HepG2 (cell line): Measurements from ENCODE around the gene MOK. TPM values are rescaled to one million over a fixed set of nuclear protein-coding genes. Genes with fewer than 3 reads are reported as not detected.

Experiments
- CCDC6 ChIP-seq: sonication (generic); formaldehyde crosslinking; IDR thresholded peaks from 2 replicates; pipeline ENCODE4 v1.8.1; 2022; ENCODE audit warnings: mild to moderate bottlenecking, missing genetic modification reagents, moderate library complexity
- CEBPB ChIP-seq: IDR thresholded peaks from 2 replicates; pipeline ENCODE4 v1.6.1; 2011; ENCODE audit warnings: low read depth, low read length, improper control_type of control experiment, borderline replicate concordance
- FOSL1 ChIP-seq: sonication (generic); formaldehyde crosslinking; IDR thresholded peaks from 2 replicates; pipeline ENCODE4 v1.9.0; 2021; ENCODE audit warnings: missing genetic modification reagents, borderline replicate concordance
- FOXA1 ChIP-seq, 2 experiments: fragments of 450-650 bp in 1 of 2; sonication (generic) in 1 of 2; formaldehyde crosslinking in 1 of 2; IDR thresholded peaks; 2 replicates each; pipeline versions ENCODE4 v1.4.0 to v1.6.1; 2016 to 2020; ENCODE audit warnings: missing genetic modification reagents in 1 of 2
- FUBP1 ChIP-seq: sonication (generic); formaldehyde crosslinking; IDR thresholded peaks from 2 replicates; pipeline ENCODE4 v1.5.1; 2020; ENCODE audit warnings: missing genetic modification reagents, mild to moderate bottlenecking, borderline replicate concordance
- HDAC1 ChIP-seq: sonication (generic); formaldehyde crosslinking; IDR thresholded peaks from 2 replicates; pipeline ENCODE4 v1.5.1; 2020; ENCODE audit warnings: mild to moderate bottlenecking, missing genetic modification reagents
- KLF6 ChIP-seq: IDR thresholded peaks from 2 replicates; pipeline ENCODE4 v1.8.0; 2016; ENCODE audit warnings: missing biosample characterization, missing genetic modification reagents
- MAFF ChIP-seq: IDR thresholded peaks from 2 replicates; pipeline ENCODE4 v1.6.1; 2011; ENCODE audit warnings: low read depth, low read length, improper control_type of control experiment
- MXD4 ChIP-seq: IDR thresholded peaks from 2 replicates; pipeline ENCODE4 v1.6.1; 2016; ENCODE audit warnings: mild to moderate bottlenecking, missing biosample characterization, missing genetic modification reagents
- NFKB2 ChIP-seq: sonication (generic); formaldehyde crosslinking; IDR thresholded peaks from 2 replicates; pipeline ENCODE4 v1.4.0; 2020; ENCODE audit warnings: missing genetic modification reagents, borderline replicate concordance
- NR2F6 ChIP-seq, 2 experiments: IDR thresholded peaks; 2 replicates each; pipeline ENCODE4 v1.6.1; 2016; ENCODE audit warnings: antibody characterized with exemption in 1 of 2, mild to moderate bottlenecking in 1 of 2
- NRL ChIP-seq: sonication (generic); formaldehyde crosslinking; IDR thresholded peaks from 2 replicates; pipeline ENCODE4 v1.5.0; 2020; ENCODE audit warnings: missing genetic modification reagents, mild to moderate bottlenecking, moderate library complexity, borderline replicate concordance
- RBM39 ChIP-seq: fragments of 200-400 bp; formaldehyde crosslinking; IDR thresholded peaks from one replicate; pipeline ENCODE4 v1.6.1; 2018; ENCODE audit warnings: antibody characterized with exemption, mild to moderate bottlenecking, low read depth, low read length; ENCODE audit not compliant: poor library complexity, severe bottlenecking
- RFXAP ChIP-seq: sonication (generic); formaldehyde crosslinking; IDR thresholded peaks from 2 replicates; pipeline ENCODE4 v1.4.0; 2020; ENCODE audit warnings: missing genetic modification reagents, borderline replicate concordance
- SKI ChIP-seq: fragments of 450-650 bp; IDR thresholded peaks from one replicate; pipeline ENCODE4 v1.6.1; 2018; ENCODE audit warnings: mild to moderate bottlenecking; ENCODE audit not compliant: partially characterized antibody
- SOX6 ChIP-seq, 2 experiments: fragments of 450-650 bp in 1 of 2; sonication (generic) in 1 of 2; formaldehyde crosslinking in 1 of 2; IDR thresholded peaks; 2 replicates each; pipeline versions ENCODE4 v1.4.0 to v1.6.1; 2017 to 2020; ENCODE audit warnings: antibody characterized with exemption in 1 of 2, mild to moderate bottlenecking in 1 of 2, missing genetic modification reagents in 1 of 2
- TARDBP ChIP-seq: sonication (generic); formaldehyde crosslinking; IDR thresholded peaks from 2 replicates; pipeline ENCODE4 v1.8.0; 2022; ENCODE audit warnings: mild to moderate bottlenecking, missing genetic modification reagents
- TOPORS ChIP-seq: sonication (generic); formaldehyde crosslinking; IDR thresholded peaks from 2 replicates; pipeline ENCODE4 v1.8.0; 2023; ENCODE audit warnings: mild to moderate bottlenecking, missing genetic modification reagents
- ZNF121 ChIP-seq: sonication (generic); formaldehyde crosslinking; IDR thresholded peaks from 2 replicates; pipeline ENCODE4 v1.5.0; 2020; ENCODE audit warnings: mild to moderate bottlenecking, missing genetic modification reagents
- ZNF431 ChIP-seq: sonication (generic); formaldehyde crosslinking; IDR thresholded peaks from 2 replicates; pipeline ENCODE4 v1.9.0; 2022; ENCODE audit warnings: missing genetic modification reagents, low read depth, mild to moderate bottlenecking, borderline replicate concordance
- ZNF543 ChIP-seq: sonication (generic); formaldehyde crosslinking; IDR thresholded peaks from 2 replicates; pipeline ENCODE4 v1.4.0; 2020; ENCODE audit warnings: mild to moderate bottlenecking, missing genetic modification reagents
- ZNF550 ChIP-seq: sonication (generic); formaldehyde crosslinking; IDR thresholded peaks from 2 replicates; pipeline ENCODE4 v1.4.0; 2020; ENCODE audit warnings: mild to moderate bottlenecking, missing genetic modification reagents, borderline replicate concordance
- ZNF691 ChIP-seq: sonication (generic); formaldehyde crosslinking; IDR thresholded peaks from 2 replicates; pipeline ENCODE4 v1.4.0; 2020; ENCODE audit warnings: missing genetic modification reagents, low read depth, mild to moderate bottlenecking, borderline replicate concordance
- ZNF777 ChIP-seq: sonication (generic); formaldehyde crosslinking; IDR thresholded peaks from 2 replicates; pipeline ENCODE4 v1.4.0; 2020; ENCODE audit warnings: missing genetic modification reagents
- polyA plus RNA-seq, 8 experiments: library from polyadenylated mRNA; depleted of rRNA in 3 of 8; stranded (reverse) in 7 of 8; unstranded in 1 of 8; fragments of >200 nt; fragmentation: Illumina TruSeq in 4 of 8; extraction: Trizol in 4 of 8; gene quantifications; 2 replicates each; pipeline versions ENCODE4 v1.2.1 to v1.2.3, GENCODE V29; 2011 to 2016; ENCODE audit warnings: low read depth in 4 of 8, missing spikeins in 1 of 8, mixed read lengths in 1 of 8; ENCODE audit not compliant: insufficient read depth in 1 of 8
- total RNA-seq, 5 experiments: library from RNA; depleted of rRNA; stranded (reverse); fragments of >200 nt; fragmentation: Illumina TruSeq; extraction: Trizol; gene quantifications; 2 replicates each; pipeline ENCODE4 v1.2.3, GENCODE V29; 2016; ENCODE audit warnings: low read depth in 1 of 5
- TF ChIP-seq, protein P1 (sequence below): fragments of 450-650 bp; IDR thresholded peaks from 2 replicates; pipeline ENCODE4 v1.6.1; 2017

The MOK gene
- total and polyA plus RNA-seq, 2 of the 13 experiments (the other 11 are each of a cell fraction or from before 2014, with no cell fraction given): 15.3 to 16.9 TPM

DNA sequence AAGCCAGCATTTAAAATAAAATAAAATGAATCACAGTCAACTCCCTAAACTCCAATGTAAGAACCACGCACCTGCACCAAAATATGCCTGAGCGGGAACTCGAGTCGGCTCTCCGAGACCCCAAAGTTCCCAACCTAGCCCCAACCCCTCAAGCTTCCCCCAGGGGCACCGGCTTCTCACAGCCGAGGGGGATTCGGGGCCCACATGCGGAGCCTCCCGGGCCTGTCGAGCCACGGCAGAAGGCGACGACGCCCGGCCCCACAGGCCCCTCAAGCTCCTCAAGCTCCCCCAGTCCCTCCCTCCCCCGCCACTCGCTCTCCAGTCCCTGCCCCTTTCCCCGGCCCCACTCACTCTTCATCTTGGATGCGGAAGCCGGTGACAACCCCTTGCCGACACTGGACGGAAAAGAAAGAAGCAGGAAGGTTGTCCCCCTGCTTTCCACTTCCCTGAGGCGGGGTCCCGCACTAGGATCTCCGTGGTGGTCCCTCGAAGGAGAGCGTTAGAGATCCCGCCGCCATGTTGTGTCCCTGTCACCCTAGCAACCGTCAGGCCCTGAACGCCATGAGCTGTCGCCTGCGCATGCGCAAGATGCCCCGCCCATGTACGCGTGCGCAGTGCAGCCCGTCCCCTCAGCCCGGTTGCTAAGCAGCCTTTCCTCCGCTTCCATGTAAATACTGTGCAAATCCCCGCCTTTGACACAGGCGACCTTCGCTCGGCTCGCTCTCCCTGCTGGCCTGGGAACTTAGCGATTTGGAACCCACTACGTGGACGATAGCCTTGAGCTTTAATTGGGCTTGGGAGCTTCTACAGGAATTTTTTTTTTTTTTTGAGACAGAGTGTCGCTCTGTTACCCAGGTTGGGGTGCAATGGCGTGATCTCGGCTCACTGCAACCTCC, at the start of gene MOK (continued):
- TF ChIP-seq ZNF777 (CRISPR knock-in tag) (peak; percentile 17; the same call in 1 of the 2 replicates), CEBPB (no peak), SOX6 (IDR thresholded peaks at IDR 0.05) (no peak), SOX6 (CRISPR knock-in tag; IDR thresholded peaks at IDR 0.05) (peak; percentile 45), TOPORS (CRISPR knock-in tag) (no peak), ZNF121 (CRISPR knock-in tag) (no peak), NRL (CRISPR knock-in tag) (peak; percentile 70; the same call in 1 of the 2 replicates), FUBP1 (CRISPR knock-in tag) (no peak), KLF6 (no peak), ZNF691 (CRISPR knock-in tag) (no peak; the same call in 1 of the 2 replicates), ZNF431 (CRISPR knock-in tag) (no peak), MAFF (no peak), FOXA1 (IDR thresholded peaks at IDR 0.05) (no peak), FOXA1 (CRISPR knock-in tag; IDR thresholded peaks at IDR 0.05) (peak; percentile 92), RBM39 (no peak), NFKB2 (CRISPR knock-in tag) (no peak; the same call in 1 of the 2 replicates), MXD4 (peak; percentile 59; the same call in 1 of the 2 replicates), RFXAP (CRISPR knock-in tag) (peak; percentile 70; the same call in 1 of the 2 replicates), FOSL1 (no peak), ZNF550 (CRISPR knock-in tag) (no peak), CCDC6 (CRISPR knock-in tag) (no peak), NR2F6 (IDR thresholded peaks at IDR 0.05) (peak; percentile 40; the same call in 1 of the 2 replicates), NR2F6 (CRISPR knock-in tag; IDR thresholded peaks at IDR 0.05) (peak; percentile 76), ZNF543 (peak; percentile 54; the same call in 1 of the 2 replicates), SKI (peak; percentile 31), HDAC1 (CRISPR knock-in tag) (peak; percentile 93), TARDBP (CRISPR knock-in tag) (peak; percentile 68; the same call in 1 of the 2 replicates)
- TF ChIP-seq, protein P1, sequence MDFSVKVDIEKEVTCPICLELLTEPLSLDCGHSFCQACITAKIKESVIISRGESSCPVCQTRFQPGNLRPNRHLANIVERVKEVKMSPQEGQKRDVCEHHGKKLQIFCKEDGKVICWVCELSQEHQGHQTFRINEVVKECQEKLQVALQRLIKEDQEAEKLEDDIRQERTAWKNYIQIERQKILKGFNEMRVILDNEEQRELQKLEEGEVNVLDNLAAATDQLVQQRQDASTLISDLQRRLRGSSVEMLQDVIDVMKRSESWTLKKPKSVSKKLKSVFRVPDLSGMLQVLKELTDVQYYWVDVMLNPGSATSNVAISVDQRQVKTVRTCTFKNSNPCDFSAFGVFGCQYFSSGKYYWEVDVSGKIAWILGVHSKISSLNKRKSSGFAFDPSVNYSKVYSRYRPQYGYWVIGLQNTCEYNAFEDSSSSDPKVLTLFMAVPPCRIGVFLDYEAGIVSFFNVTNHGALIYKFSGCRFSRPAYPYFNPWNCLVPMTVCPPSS: no peak
